ENCODE results near the gene ITSN1.
"Not testable (repeated sequence)": the region's sequence is repeated elsewhere in the genome, so short reads cannot be mapped to it uniquely, and the experiment has no call there.

The ITSN1 gene

GRCh38 chr21:33682992-33683627 lies 40.8 kb downstream of the ITSN1 start:
- no peak for DNase-seq (ENCODE audit: low spot score)

- no peak for DNase-seq (ENCODE audit: low spot score)
These were observed 41.8 kb downstream of the ITSN1 start for GRCh38 chr21:33684068-33684467.

GRCh38 chr21:33684923-33685560 lies 42.7 kb downstream of the ITSN1 start:
- no peak for DNase-seq (ENCODE audit: low spot score)

GRCh38 chr21:33685613-33686197 lies 43.4 kb downstream of the ITSN1 start:
- DNase-seq (ENCODE audit: low spot score): no peak

GRCh38 chr21:33686386-33686785 lies 44.1 kb downstream of the ITSN1 start:
- DNase-seq (ENCODE audit: low spot score): no peak

GRCh38 chr21:33687634-33688033 lies 45.3 kb downstream of the ITSN1 start:
- no peak for DNase-seq (ENCODE audit: low spot score)

GRCh38 chr21:33688353-33688752 lies 46.1 kb downstream of the ITSN1 start:
- DNase-seq (ENCODE audit: low spot score): no peak

GRCh38 chr21:33690874-33691273 lies 48.6 kb downstream of the ITSN1 start:
- no peak for DNase-seq (ENCODE audit: low spot score)

GRCh38 chr21:33691945-33692603 lies 49.8 kb downstream of the ITSN1 start:
- no peak for DNase-seq (ENCODE audit: low spot score)

GRCh38 chr21:33695813-33696212 lies 53.5 kb downstream of the ITSN1 start:
- no peak for DNase-seq (ENCODE audit: low spot score)

GRCh38 chr21:33696465-33696864 lies 54.2 kb downstream of the ITSN1 start:
- no peak for DNase-seq (ENCODE audit: low spot score)

GRCh38 chr21:33698087-33698860 lies 56.0 kb downstream of the ITSN1 start:
- DNase-seq (ENCODE audit: low spot score): no peak

GRCh38 chr21:33699277-33699676 lies 57.0 kb downstream of the ITSN1 start:
- no peak for DNase-seq (ENCODE audit: low spot score)

- no peak for DNase-seq (ENCODE audit: low spot score)
These were observed 58.2 kb downstream of the ITSN1 start for GRCh38 chr21:33700491-33700890.

- no peak for DNase-seq (ENCODE audit: low spot score)
These were observed 61.7 kb downstream of the ITSN1 start for GRCh38 chr21:33703750-33704606.

GRCh38 chr21:33707846-33708245 lies 65.5 kb downstream of the ITSN1 start:
- DNase-seq (ENCODE audit: low spot score): no peak

GRCh38 chr21:33708874-33709273 lies 66.6 kb downstream of the ITSN1 start:
- DNase-seq (ENCODE audit: low spot score): no peak

GRCh38 chr21:33712022-33712803 lies 69.9 kb downstream of the ITSN1 start:
- no peak for DNase-seq (ENCODE audit: low spot score)

- no peak for DNase-seq (ENCODE audit: low spot score)
These were observed 78.8 kb downstream of the ITSN1 start for GRCh38 chr21:33721081-33721480.

GRCh38 chr21:33729139-33729538 lies 86.8 kb downstream of the ITSN1 start:
- DNase-seq (ENCODE audit: low spot score): not testable (repeated sequence)

GRCh38 chr21:33729641-33730040 lies 87.3 kb downstream of the ITSN1 start:
- no peak for DNase-seq (ENCODE audit: low spot score)

Data from HuH-7 (cell line).